ENCODE data around the gene CCDC13.

The CCDC13 gene

GRCh38 chr3:42795621-42796181 is 22.6 kb upstream of the CCDC13 start:
- DNase-seq = no peak

DNA sequence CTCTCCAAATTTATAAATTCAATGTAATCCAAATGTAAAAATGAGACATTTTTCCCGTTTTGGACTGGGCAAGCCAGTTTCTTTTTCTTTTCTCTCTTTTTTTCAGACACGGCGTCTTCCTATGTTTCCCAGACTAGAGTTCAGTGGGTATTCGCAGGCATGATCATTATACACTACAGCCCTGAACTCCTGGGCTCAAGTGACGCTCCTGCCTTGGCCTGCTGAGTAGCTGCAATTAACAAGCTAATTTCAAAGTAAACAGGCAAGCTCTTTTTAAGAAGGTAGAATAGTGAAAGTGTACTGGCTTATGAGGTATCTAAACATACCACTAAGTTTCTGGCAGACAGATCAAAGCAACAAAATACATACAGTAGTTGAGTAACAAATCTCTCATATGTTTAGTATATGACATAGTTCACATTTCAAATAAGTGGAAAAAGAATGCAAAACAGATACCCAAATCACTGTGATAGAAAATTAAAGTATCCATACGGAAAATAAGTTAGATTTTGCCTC is 17.7 kb upstream of the CCDC13 start:
- no peak for DNase-seq

DNA sequence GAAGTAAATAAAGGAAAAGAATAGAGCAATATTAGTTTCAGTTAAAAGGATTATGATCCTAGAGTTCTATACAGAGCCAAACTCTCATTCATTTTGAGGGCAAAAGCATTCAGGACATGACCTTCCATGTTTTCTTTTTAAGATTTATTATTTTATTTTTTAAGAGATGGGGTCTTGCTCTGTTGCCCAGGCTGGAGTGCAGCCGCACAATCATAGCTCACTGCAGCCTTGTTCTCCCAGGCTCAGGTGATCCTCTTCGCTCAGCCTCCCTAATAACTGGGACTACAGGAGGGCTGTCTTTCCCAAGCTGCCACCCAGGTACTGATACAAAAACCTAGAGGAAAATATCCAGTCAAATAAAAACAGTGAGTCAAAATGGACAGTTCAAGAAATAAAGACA is 13.6 kb upstream of the CCDC13 start:
- no peak for DNase-seq

DNA sequence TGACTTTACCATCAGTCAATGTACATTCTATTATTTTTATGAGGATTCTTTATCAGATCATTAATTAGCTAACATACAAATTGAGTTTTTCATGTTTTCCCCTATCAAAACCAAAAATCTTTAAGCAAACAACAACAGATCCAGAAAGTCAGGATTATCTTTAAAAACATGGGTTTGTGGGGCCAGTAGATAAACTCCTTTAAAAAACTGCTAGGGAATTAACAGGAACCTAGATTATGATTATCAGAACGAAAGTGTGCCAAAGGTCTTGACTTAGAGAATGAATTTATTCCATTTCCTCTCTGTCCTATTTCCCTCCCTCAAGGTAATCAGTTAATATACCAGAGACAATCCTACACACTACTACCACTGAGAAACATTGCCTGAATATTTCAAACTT is 13.2 kb upstream of the CCDC13 start:
- DNase-seq = no peak

DNA sequence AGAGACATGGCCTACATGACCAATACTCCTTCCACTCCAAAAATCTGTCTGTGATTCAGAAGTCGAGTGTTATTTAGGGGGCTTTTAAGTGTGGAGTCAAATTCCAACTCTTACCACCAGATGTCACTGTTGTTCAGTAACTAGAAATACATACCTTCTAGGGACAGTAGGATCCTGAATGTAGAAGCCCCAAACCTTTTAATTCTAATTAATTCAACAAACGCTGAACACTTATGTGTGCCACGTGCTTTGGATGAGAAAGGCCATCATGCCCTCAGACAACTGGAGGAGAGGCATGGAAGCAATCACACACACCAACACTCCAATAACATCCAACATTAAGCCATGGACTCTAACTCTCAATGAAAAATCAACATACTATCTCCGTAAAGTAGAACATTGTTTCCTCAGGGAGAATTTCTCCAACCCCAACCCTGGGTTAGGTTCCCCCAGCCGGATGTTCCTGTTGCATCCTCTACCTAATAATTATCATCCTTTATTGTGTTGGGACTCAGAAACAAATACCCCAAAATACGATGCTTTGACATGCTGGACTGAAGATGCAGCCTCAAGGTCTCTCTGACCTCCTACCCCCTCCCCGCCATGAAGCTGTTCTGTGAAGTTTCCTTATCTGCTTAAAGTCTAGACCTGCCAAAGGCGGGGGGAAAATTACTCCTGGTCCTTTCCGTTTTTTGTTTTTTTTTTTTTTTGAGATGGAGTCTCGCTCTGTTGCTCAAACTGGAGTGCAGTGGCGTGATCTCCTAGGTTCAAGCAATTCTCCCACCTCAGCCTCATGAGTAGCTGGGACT is 8.0 kb upstream of the CCDC13 start:
- no peak for DNase-seq

- DNase-seq = no peak
Observed at GRCh38 chr3:42780398-42780797, 7.3 kb upstream of the CCDC13 start.

DNA sequence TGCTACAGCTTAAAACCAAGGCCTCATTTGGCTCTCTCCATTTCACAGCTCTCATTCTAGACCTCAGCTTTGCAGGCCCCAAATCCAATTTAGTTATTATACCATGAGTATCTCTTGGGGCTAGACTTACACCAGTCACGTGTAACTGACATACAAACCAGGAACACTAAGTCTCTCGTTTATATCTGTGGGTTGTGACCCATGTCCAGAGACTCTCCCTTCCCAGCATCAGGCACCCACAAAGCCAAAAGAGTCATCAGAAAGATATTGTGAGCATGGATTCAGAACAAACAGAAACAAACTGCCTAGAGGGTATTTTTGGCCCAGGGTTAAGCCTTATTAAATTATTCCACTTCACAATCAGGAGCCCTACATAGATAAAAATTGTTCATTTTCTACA is 5.6 kb upstream of the CCDC13 start:
- no peak for DNase-seq

DNA sequence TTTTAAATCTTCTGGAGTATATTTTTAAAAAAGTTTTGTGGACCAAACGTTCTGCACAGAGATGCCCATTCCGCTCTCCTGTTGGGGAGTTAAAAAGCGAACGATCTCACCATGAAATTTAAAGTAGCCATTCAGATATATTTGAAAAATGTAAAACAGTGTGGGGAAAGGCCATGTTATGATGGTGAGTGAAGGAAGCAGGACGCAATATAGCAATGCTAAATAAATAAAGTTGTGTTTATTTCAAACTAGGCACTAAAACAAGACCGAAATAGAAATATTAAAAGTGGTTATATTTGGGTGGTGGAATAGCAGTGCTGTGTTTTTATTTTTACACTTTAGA is 327 bp upstream of the CCDC13 start:
- no peak for DNase-seq

- no peak for DNase-seq
Observed at GRCh38 chr3:42771271-42771670, 1.8 kb downstream of the CCDC13 start.

DNA sequence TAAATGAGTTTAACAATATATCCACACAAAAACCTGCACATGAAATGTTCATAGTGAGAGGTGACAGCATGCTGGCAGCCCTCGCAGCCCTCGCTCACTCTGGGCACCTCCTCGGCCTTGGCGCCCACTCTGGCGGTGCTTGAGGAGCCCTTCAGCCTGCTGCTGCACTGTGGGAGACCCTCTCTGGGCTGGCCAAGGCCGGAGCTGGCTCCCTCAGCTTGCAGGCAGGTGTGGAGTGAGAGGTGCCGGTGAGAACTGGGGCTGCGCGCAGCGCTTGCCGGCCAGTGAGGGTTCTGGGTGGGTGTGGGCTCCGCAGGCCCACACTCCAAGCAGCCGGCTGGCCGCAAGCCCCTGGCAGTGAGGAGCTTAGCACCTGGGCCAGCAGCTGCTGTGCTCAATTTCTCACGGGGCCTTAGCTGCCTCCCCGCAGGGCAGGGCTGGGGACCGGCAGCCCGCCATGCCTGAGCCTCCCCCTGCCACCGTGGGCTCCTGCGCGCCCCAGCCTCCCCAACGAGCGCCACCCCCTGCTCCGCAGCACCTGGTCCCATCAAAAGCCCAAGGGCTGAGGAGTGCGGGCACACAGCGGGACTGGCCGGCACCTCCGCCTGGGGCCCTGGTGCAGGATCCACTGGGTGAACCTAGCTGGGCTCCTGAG is 3.4 kb downstream of the CCDC13 start:
- no peak for DNase-seq

DNA sequence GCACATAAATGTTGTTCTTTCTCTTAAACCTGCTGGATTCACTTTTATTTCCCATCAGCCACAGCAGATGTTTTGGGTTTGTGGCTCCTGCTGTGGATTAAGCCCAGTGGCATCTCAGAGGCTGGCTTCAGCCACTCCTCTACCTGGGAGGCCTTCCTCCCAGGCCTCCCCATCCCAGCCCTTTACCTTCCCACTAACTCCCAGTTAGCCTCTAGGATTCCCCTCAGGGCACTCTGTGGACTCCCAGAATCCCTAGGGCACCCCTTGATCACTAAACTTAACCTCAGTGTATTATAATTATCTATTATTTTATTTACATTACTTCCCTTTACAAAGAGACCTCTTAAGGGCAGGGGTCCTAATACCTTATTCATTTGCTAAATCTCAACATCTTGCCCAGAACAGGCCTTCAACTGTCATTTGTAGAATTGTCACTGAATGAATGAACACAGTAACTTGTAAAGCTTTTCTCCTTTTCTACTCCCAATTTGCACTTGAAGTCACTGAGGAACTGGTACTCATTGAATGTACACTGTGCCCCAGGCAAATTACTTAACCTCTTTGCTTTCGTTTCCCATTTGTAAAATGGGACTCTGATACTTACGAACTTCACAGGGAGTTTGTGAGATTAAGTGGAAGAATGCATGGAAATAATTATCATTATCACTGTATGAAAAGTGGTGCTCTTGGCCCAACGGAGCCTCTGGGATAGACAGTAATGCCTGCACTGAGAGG is 8.3 kb downstream of the CCDC13 start:
- DNase-seq = peak; percentile 14

GRCh38 chr3:42764115-42764514 is 8.9 kb downstream of the CCDC13 start:
- peak; percentile 17 for DNase-seq

DNA sequence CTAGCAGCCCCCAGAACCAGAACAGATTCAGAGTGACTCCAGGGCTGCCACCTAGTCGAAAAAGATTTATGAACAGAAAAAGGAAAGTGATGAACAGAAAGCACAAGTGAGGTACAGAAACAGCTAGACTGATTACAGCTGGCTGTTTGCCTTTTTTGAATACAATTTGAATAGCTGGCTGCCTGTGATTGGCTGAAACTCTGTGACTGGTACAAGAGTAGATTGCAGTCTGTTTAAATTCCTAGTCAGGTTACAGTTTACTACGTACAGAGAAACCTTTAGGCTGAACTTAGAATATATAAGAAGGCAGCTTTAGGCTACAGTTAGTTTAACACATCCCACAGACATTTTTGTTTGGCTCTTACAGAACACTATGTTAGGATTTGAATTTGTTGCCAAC is 10.0 kb downstream of the CCDC13 start:
- DNase-seq = no peak

GRCh38 chr3:42762046-42762724 is 10.9 kb downstream of the CCDC13 start:
- no peak for DNase-seq

GRCh38 chr3:42758126-42758525 is 14.9 kb downstream of the CCDC13 start:
- peak; percentile 8 for DNase-seq

GRCh38 chr3:42756681-42757213 is 16.3 kb downstream of the CCDC13 start:
- peak; percentile 10 for DNase-seq

DNA sequence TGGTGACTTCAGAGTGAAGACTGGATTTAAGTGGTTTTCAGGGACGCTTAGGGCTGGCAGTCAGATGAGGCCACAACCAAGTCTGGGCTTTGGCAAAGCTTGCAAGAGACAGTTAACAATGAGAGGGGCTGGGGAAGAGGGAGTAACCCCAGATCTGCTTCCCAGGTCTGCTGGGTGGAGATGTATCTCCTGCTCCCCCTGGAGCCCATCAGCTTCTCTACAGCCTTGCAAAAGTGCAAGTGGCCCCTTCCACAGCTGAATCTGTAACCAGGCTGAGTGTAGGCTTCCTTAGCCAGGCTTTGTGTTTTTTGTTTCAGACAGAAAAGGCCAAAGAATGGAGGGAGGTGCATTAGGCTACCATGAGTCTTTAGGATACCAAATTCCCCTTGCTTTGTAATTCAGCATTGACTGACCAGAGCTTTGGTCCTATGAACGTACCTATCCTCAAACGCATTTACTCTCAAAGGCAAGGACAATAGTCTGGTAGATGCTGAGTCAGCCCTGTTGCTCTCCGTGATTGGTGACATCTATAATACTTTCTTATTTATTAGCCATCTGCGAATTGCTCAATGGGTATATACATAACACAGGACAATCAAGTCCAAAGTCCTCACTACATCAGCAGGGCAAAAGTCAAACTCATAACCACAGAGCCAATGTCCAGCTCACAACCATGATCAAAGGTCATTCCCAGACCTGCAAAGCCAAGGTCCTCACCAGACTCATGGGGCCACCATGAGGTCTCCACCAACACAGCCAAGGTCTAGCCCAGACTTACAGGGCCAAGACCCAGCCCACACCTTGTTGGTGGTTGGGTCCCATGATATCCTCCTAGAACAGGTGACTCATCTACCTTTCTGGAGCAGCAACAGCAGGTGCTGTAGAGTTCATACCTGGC is 17.1 kb downstream of the CCDC13 start:
- peak; percentile 58 for DNase-seq

- peak; percentile 5 for DNase-seq
Observed at GRCh38 chr3:42753757-42754156, 19.3 kb downstream of the CCDC13 start.

- DNase-seq = peak; percentile 9
Observed at GRCh38 chr3:42752961-42753360, 20.1 kb downstream of the CCDC13 start.

DNA sequence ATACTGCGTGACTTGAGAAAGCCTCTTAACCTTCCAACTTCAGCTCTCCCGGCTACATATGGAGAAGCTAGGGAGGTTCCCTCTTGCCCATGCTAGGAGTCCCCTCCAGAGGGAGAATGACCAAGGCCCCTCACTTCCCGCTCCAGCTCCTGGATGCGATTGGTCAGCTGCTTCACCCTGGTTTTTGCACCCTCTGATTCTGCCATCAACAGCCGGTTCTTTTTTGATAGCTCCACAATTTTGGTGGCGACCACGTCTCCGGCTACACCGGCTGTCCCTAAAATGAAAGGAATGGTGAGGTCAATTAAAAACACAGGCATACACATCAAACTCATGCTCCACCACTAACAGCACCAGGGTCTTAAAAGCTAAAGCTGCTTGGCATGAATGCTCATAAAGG is 20.6 kb downstream of the CCDC13 start:
- DNase-seq = peak; percentile 36

DNA sequence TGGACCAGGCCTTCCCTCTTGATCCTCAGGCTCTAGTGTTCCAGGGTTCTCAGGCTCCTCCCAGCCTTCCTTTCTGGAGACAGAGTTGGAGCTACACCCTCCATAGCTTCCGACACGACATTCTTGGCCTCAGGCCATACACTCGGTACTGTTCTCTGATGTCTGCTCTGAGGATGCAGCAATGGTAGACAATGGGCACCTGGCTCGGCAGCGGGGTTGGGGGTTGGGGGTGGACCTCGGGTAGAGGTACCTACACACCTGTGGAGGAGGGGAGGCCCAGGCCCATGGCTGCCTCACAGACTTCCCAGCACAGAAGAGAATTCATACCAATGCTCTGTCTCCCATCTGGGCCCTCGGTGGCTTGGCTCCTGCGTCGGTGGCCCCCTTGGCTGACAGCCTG is 21.4 kb downstream of the CCDC13 start:
- peak; percentile 44 for DNase-seq

Measured in activated effector memory CD4-positive, alpha-beta T cell treated with anti-CD3 and anti-CD28 coated beads, Interleukin-2, amount 50 U/mL, for 16 hours (primary cell).